BE2C (cell line): ENCODE results near the gene KAT7.
"Not testable (repeated sequence)": the region's sequence is repeated elsewhere in the genome, so short reads cannot be mapped to it uniquely, and the experiment has no call there.

ENCODE experiments used
- DNase-seq: peaks from one replicate; pipeline ENCODE4 v3.0.0-alpha.2; 2020
- H3K27me3 ChIP-seq: fragments of 250-450 bp; sonication (Bioruptor Pico); 2 replicates; pipeline ENCODE4 v1.5.1; 2020; ENCODE audit warnings: mild to moderate bottlenecking
- H3K36me3 ChIP-seq: fragments of 250-450 bp; sonication (Bioruptor Pico); 2 replicates; pipeline ENCODE4 v1.5.1; 2020; ENCODE audit warnings: mild to moderate bottlenecking
- H3K4me1 ChIP-seq: fragments of 250-450 bp; sonication (Bioruptor Pico); 2 replicates; pipeline ENCODE4 v1.5.1; 2020
- H3K4me3 ChIP-seq: 2 replicates; pipeline ENCODE4 v1.5.1; 2011; ENCODE audit warnings: low read depth, low read length
- H3K9me3 ChIP-seq: fragments of 250-450 bp; sonication (Bioruptor Pico); 2 replicates; pipeline ENCODE4 v1.5.1; 2020
- CTCF ChIP-seq: IDR thresholded peaks from 2 replicates; pipeline ENCODE4 v1.5.1; 2012; ENCODE audit warnings: mild to moderate bottlenecking, low read depth, low read length

KAT7 gene

GRCh38 chr17:49821466-49821865, 33.0 kb downstream of the KAT7 start:
- TF ChIP-seq CTCF: no peak
- Histone ChIP-seq H3K36me3 (peaks cover 79% of the 10 kb centered on the region), H3K9me3 (no peaks in the 10 kb centered on the region)

GRCh38 chr17:49821916-49822315, 33.4 kb downstream of the KAT7 start:
- DNase-seq: no peak
- Histone ChIP-seq H3K36me3 (peaks cover 79% of the 10 kb centered on the region), H3K4me1 (no peaks in the 10 kb centered on the region), H3K27me3 (no peaks in the 10 kb centered on the region), H3K9me3 (no peaks in the 10 kb centered on the region), H3K4me3 (no peak overlapping the region)
- TF ChIP-seq CTCF: no peak

More at GRCh38 chr17:49821466-49821865, 33.0 kb downstream of the KAT7 start:
- no peaks in the 10 kb centered on the region for H3K27me3 ChIP-seq
- no peak overlapping the region for H3K4me3 ChIP-seq
- DNase-seq: no peak
- no peaks in the 10 kb centered on the region for H3K4me1 ChIP-seq

- TF ChIP-seq CTCF: no peak
Measured at GRCh38 chr17:49822829-49823228, 34.3 kb downstream of the KAT7 start.

GRCh38 chr17:49823614-49824013, 35.1 kb downstream of the KAT7 start:
- no peak for DNase-seq
- Histone ChIP-seq H3K27me3 (no peaks in the 10 kb centered on the region), H3K4me3 (no peak overlapping the region), H3K9me3 (no peaks in the 10 kb centered on the region), H3K36me3 (peaks cover 78% of the 10 kb centered on the region), H3K4me1 (no peaks in the 10 kb centered on the region)
- TF ChIP-seq CTCF: no peak

More at GRCh38 chr17:49822829-49823228, 34.3 kb downstream of the KAT7 start:
- H3K4me1 ChIP-seq: no peaks in the 10 kb centered on the region
- DNase-seq: no peak
- H3K36me3 ChIP-seq: peaks cover 82% of the 10 kb centered on the region
- no peak overlapping the region for H3K4me3 ChIP-seq
- no peaks in the 10 kb centered on the region for H3K27me3 ChIP-seq
- no peaks in the 10 kb centered on the region for H3K9me3 ChIP-seq

- Histone ChIP-seq H3K4me3 (no peak overlapping the region), H3K36me3 (peaks cover 80% of the 10 kb centered on the region), H3K4me1 (no peaks in the 10 kb centered on the region), H3K9me3 (no peaks in the 10 kb centered on the region), H3K27me3 (no peaks in the 10 kb centered on the region)
- TF ChIP-seq CTCF: no peak
- no peak for DNase-seq
Measured at GRCh38 chr17:49825645-49826044, 37.2 kb downstream of the KAT7 start.

- H3K36me3 ChIP-seq: peaks cover 61% of the 10 kb centered on the region
Measured at GRCh38 chr17:49828325-49828724, 39.8 kb downstream of the KAT7 start.

GRCh38 chr17:49829026-49829425, 40.5 kb downstream of the KAT7 start:
- no peaks in the 10 kb centered on the region for H3K27me3 ChIP-seq
- H3K36me3 ChIP-seq: peaks cover 54% of the 10 kb centered on the region
- no peak for TF ChIP-seq CTCF
- DNase-seq: no peak
- no peak overlapping the region for H3K4me3 ChIP-seq
- no peaks in the 10 kb centered on the region for H3K9me3 ChIP-seq
- H3K4me1 ChIP-seq: no peaks in the 10 kb centered on the region

More at GRCh38 chr17:49828325-49828724, 39.8 kb downstream of the KAT7 start:
- not testable (repeated sequence) for H3K9me3 ChIP-seq, DNase-seq, H3K27me3 ChIP-seq, H3K4me1 ChIP-seq, H3K4me3 ChIP-seq
